ENCODE measurements around the gene SYT1.

DNA sequence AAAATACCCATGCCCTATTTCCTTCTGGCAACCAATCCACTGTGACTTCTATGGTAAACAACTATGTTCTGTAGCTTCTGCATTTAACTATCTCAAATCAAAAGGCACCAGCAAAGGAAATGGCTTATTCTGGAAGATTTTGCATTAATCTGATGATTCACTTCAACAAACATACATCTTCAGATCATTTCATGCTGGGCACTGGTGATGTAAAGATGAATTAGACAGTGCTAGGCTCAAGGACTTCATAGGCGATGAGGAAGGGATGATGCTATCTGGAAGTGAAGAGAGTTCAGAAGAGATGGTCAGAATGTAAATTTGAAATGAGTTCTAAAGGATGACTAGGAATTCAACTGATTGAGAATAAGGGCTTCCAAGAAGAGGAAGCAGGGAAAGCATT is 462.9 kb downstream of the SYT1 start:
- TF ChIP-seq POLR2A (IDR thresholded peaks at IDR 0.05; ENCODE audit: borderline replicate concordance, extremely low read depth, insufficient read depth, insufficient read length) (no peak), SP1 (IDR thresholded peaks at IDR 0.05; ENCODE audit: low read depth) (no peak), SIN3A (IDR thresholded peaks at IDR 0.05; ENCODE audit: low read depth) (no peak), EZH2phosphoT487 (IDR thresholded peaks at IDR 0.05; ENCODE audit: borderline replicate concordance) (no peak), MAX (IDR thresholded peaks at IDR 0.05) (no peak), EZH2 (IDR thresholded peaks at IDR 0.05) (no peak), EGR1 (IDR thresholded peaks at IDR 0.05; ENCODE audit: low read depth) (no peak)
- TF ChIP-seq, protein P1, sequence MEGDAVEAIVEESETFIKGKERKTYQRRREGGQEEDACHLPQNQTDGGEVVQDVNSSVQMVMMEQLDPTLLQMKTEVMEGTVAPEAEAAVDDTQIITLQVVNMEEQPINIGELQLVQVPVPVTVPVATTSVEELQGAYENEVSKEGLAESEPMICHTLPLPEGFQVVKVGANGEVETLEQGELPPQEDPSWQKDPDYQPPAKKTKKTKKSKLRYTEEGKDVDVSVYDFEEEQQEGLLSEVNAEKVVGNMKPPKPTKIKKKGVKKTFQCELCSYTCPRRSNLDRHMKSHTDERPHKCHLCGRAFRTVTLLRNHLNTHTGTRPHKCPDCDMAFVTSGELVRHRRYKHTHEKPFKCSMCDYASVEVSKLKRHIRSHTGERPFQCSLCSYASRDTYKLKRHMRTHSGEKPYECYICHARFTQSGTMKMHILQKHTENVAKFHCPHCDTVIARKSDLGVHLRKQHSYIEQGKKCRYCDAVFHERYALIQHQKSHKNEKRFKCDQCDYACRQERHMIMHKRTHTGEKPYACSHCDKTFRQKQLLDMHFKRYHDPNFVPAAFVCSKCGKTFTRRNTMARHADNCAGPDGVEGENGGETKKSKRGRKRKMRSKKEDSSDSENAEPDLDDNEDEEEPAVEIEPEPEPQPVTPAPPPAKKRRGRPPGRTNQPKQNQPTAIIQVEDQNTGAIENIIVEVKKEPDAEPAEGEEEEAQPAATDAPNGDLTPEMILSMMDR (IDR thresholded peaks at IDR 0.05 in 2 of 3, conservative IDR thresholded peaks at IDR 0.05 in 1 of 3; ENCODE audit: borderline replicate concordance in 1 of 3, insufficient read depth in 1 of 3, low read depth in 2 of 3, low read length in 2 of 3): no peak
- TF ChIP-seq, protein P2, sequence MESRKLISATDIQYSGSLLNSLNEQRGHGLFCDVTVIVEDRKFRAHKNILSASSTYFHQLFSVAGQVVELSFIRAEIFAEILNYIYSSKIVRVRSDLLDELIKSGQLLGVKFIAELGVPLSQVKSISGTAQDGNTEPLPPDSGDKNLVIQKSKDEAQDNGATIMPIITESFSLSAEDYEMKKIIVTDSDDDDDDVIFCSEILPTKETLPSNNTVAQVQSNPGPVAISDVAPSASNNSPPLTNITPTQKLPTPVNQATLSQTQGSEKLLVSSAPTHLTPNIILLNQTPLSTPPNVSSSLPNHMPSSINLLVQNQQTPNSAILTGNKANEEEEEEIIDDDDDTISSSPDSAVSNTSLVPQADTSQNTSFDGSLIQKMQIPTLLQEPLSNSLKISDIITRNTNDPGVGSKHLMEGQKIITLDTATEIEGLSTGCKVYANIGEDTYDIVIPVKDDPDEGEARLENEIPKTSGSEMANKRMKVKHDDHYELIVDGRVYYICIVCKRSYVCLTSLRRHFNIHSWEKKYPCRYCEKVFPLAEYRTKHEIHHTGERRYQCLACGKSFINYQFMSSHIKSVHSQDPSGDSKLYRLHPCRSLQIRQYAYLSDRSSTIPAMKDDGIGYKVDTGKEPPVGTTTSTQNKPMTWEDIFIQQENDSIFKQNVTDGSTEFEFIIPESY (IDR thresholded peaks at IDR 0.05; ENCODE audit: extremely low read depth, insufficient replicate concordance, low read length): no peak

Measured in HCT116 (cell line).